Panc1 (cell line): ENCODE results near the gene ELL2. TPM values are rescaled to one million over a fixed set of nuclear protein-coding genes. Genes with fewer than 3 reads are reported as not detected.

ENCODE experiments used
- ATAC-seq: fragments of 200-7000 bp; cut with Tn5 transposase; 2 replicates; pipeline ENCODE4 v1.9.1; 2020; ENCODE audit warnings: mild to moderate bottlenecking, moderate library complexity
- BruUV-seq: library from RNA; stranded (reverse); fragments of 400-500 nt; replicated peaks from 2 replicates; lab custom pipeline; 2021; lab: Mats Ljungman, UMichigan
- CTCF ChIA-PET: fragments of 300-600 bp; sonication (Branson Sonifier 250); formaldehyde crosslinking; loops from one replicate; lab custom pipeline; 2022; ENCODE audit warnings: antibody characterized with exemption; lab: Charles Lee
- POLR2A ChIA-PET: fragments of 300-600 bp; sonication (Branson Sonifier 250); formaldehyde crosslinking; loops from one replicate; lab custom pipeline; 2022; ENCODE audit warnings: antibody characterized with exemption; lab: Charles Lee
- DNase-seq: peaks from one replicate; pipeline ENCODE4 v3.0.0-alpha.2; 2010; ENCODE audit warnings: low read depth, low spot score
- H3K27ac ChIP-seq: 2 replicates; pipeline ENCODE4 v1.5.1; 2011; ENCODE audit warnings: mild to moderate bottlenecking, low read length, inconsistent platforms
- H3K27me3 ChIP-seq: fragments of 200-500 bp; sonication (Bioruptor generic); 2 replicates; pipeline ENCODE4 v1.6.0; 2014; ENCODE audit warnings: low read length, inconsistent platforms; ENCODE audit not compliant: control insufficient read depth, insufficient read depth
- H3K36me3 ChIP-seq: fragments of 200-500 bp; sonication (Bioruptor generic); 2 replicates; pipeline ENCODE4 v1.5.1; 2014; ENCODE audit warnings: inconsistent platforms, mild to moderate bottlenecking, low read length, moderate library complexity; ENCODE audit not compliant: control insufficient read depth, insufficient read depth
- H3K4me1 ChIP-seq: 2 replicates; pipeline ENCODE4 v1.5.1; 2011; ENCODE audit warnings: inconsistent platforms, mild to moderate bottlenecking, low read length, moderate library complexity; ENCODE audit not compliant: control insufficient read depth, insufficient read depth
- H3K4me3 ChIP-seq, 2 experiments: 2 replicates each; pipeline ENCODE4 v1.5.1; 2011 to 2012; ENCODE audit warnings: low read depth in 2 of 2, low read length in 2 of 2, mild to moderate bottlenecking in 2 of 2, inconsistent platforms in 1 of 2, moderate library complexity in 1 of 2
- H3K9me3 ChIP-seq: fragments of 200-500 bp; sonication (Bioruptor generic); 2 replicates; pipeline ENCODE4 v1.5.1; 2014; ENCODE audit warnings: low read depth, mild to moderate bottlenecking, inconsistent platforms, low read length, moderate library complexity; ENCODE audit not compliant: control insufficient read depth, insufficient read depth
- POLR2AphosphoS5 ChIP-seq: IDR thresholded peaks from 2 replicates; pipeline ENCODE4 v1.6.1; 2012; ENCODE audit warnings: mild to moderate bottlenecking, low read depth, low read length, moderate library complexity
- SIN3A ChIP-seq: IDR thresholded peaks from 2 replicates; pipeline ENCODE4 v1.6.1; 2012; ENCODE audit warnings: low read depth, mild to moderate bottlenecking, low read length, moderate library complexity, borderline replicate concordance; ENCODE audit not compliant: insufficient read depth
- TCF7L2 ChIP-seq: IDR thresholded peaks from 2 replicates; pipeline ENCODE4 v1.6.1; 2011; ENCODE audit warnings: mild to moderate bottlenecking, low read depth, low read length, inconsistent platforms
- in situ Hi-C: cut with HindIII; loops from 2 replicates; pipeline ENCODE4 v1.10.0; 2016; ENCODE audit warnings: low sequenced_read_pairs, low pct_unique_long_range_greater_than_20kb
- intact Hi-C: fragments of 100-400 bp; cut with micrococcal nuclease; formaldehyde crosslinking; loops from one replicate; pipeline ENCODE4 v1.10.0; 2022; ENCODE audit not compliant: unreplicated experiment
- total RNA-seq: library from RNA; stranded (reverse); gene quantifications from one replicate; pipeline ENCODE4 v1.2.1, GENCODE V29; 2021; ENCODE audit not compliant: unreplicated experiment
- TF ChIP-seq, protein P1 (sequence below), 2 experiments: IDR thresholded peaks; 2 replicates each; pipeline ENCODE4 v1.6.1; 2011 to 2012; ENCODE audit warnings: low read depth in 2 of 2, control low read depth in 1 of 2, low read length in 1 of 2, mild to moderate bottlenecking in 1 of 2, moderate library complexity in 1 of 2; ENCODE audit not compliant: insufficient read depth in 1 of 2
- TF ChIP-seq, protein P2 (sequence below): fragments of 450-650 bp; IDR thresholded peaks from 2 replicates; pipeline ENCODE4 v1.5.1; 2017; ENCODE audit warnings: mild to moderate bottlenecking

The ELL2 gene
- total RNA-seq, 1 experiment from 2014 or later, result 68.5 TPM

DNA sequence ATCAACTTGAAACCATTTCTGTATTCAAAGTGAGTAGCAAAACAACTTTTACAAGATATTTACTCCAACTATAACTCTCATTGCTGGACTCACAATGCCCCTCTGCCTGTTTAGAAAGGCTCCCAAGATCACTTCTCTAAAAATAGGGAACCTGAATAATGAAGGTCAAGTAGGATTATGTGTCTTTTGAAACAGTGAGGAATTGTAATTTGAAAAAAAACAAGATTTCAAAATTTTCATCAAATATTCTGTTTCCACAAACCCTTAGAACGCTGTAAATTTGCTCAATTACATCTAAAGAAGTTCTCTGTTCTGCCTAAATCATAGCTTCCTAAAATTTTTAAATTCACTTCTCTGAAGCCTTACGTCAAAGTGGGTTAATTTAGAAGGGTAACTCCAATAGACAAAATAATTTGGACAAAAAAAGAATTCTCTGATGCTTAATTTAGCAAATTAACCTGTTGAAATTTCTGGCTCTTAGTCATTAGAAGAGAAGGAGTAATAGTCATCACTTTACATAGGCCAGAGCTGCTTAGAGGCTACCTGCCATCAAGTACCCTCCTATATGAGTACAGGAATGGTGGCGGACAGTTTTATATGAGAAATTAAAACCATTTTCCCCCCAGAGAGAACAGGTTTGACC lies 4.0 kb downstream of the ELL2 start:
- intact Hi-C loops, result loop anchor here (5.0 kb wide), 1 partner anchor 380 kb away; no protein-coding TSS in a partner anchor
- no TSS peak for BruUV-seq
- Histone ChIP-seq H3K36me3 (no peaks in the 10 kb centered on the region), H3K9me3 (no peaks in the 10 kb centered on the region), H3K27me3 (no peaks in the 10 kb centered on the region), H3K27ac (peak overlapping the region; percentile 94), H3K4me1 (peaks cover 37% of the 10 kb centered on the region), H3K4me3 (peak overlapping the region; percentile 98)
- in situ Hi-C loops, result no loop called here
- ChIA-PET POLR2A (interaction anchor here (0.6 kb wide), 1 partner anchor 140 kb away, joined by 3 read pairs; no protein-coding TSS in a partner anchor), CTCF (no interaction called here)
- ATAC-seq, result no peak
- TF ChIP-seq, protein P1, sequence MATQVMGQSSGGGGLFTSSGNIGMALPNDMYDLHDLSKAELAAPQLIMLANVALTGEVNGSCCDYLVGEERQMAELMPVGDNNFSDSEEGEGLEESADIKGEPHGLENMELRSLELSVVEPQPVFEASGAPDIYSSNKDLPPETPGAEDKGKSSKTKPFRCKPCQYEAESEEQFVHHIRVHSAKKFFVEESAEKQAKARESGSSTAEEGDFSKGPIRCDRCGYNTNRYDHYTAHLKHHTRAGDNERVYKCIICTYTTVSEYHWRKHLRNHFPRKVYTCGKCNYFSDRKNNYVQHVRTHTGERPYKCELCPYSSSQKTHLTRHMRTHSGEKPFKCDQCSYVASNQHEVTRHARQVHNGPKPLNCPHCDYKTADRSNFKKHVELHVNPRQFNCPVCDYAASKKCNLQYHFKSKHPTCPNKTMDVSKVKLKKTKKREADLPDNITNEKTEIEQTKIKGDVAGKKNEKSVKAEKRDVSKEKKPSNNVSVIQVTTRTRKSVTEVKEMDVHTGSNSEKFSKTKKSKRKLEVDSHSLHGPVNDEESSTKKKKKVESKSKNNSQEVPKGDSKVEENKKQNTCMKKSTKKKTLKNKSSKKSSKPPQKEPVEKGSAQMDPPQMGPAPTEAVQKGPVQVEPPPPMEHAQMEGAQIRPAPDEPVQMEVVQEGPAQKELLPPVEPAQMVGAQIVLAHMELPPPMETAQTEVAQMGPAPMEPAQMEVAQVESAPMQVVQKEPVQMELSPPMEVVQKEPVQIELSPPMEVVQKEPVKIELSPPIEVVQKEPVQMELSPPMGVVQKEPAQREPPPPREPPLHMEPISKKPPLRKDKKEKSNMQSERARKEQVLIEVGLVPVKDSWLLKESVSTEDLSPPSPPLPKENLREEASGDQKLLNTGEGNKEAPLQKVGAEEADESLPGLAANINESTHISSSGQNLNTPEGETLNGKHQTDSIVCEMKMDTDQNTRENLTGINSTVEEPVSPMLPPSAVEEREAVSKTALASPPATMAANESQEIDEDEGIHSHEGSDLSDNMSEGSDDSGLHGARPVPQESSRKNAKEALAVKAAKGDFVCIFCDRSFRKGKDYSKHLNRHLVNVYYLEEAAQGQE (IDR thresholded peaks at IDR 0.05; ENCODE audit: insufficient read depth in 1 of 2, low read depth in 2 of 2, low read length in 1 of 2), result no peak
- TF ChIP-seq, protein P2, sequence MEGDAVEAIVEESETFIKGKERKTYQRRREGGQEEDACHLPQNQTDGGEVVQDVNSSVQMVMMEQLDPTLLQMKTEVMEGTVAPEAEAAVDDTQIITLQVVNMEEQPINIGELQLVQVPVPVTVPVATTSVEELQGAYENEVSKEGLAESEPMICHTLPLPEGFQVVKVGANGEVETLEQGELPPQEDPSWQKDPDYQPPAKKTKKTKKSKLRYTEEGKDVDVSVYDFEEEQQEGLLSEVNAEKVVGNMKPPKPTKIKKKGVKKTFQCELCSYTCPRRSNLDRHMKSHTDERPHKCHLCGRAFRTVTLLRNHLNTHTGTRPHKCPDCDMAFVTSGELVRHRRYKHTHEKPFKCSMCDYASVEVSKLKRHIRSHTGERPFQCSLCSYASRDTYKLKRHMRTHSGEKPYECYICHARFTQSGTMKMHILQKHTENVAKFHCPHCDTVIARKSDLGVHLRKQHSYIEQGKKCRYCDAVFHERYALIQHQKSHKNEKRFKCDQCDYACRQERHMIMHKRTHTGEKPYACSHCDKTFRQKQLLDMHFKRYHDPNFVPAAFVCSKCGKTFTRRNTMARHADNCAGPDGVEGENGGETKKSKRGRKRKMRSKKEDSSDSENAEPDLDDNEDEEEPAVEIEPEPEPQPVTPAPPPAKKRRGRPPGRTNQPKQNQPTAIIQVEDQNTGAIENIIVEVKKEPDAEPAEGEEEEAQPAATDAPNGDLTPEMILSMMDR, result no peak
- TF ChIP-seq SIN3A, result no peak
- TF ChIP-seq POLR2AphosphoS5, result no peak
- no peak for TF ChIP-seq TCF7L2
- DNase-seq, result no peak

GRCh38 chr5:95956900-95957293 lies 4.8 kb downstream of the ELL2 start:
- no peak for DNase-seq
- in situ Hi-C loops (no loop called here), intact Hi-C loops (loop anchor here (5.0 kb wide), 1 partner anchor 380 kb away; no protein-coding TSS in a partner anchor)
- Histone ChIP-seq H3K27me3 (no peaks in the 10 kb centered on the region), H3K9me3 (no peaks in the 10 kb centered on the region), H3K27ac (peak overlapping the region; percentile 49; the same call in 1 of the 2 replicates), H3K36me3 (no peaks in the 10 kb centered on the region), H3K4me3 (peak overlapping the region; percentile 12 to 98; a peak in 3 of 4 replicates), H3K4me1 (peaks cover 37% of the 10 kb centered on the region)
- TF ChIP-seq, protein P2, result no peak
- TF ChIP-seq TCF7L2 (no peak), POLR2AphosphoS5 (no peak), SIN3A (no peak)
- TF ChIP-seq, protein P1 (IDR thresholded peaks at IDR 0.05; ENCODE audit: insufficient read depth in 1 of 2, low read depth in 2 of 2, low read length in 1 of 2), result no peak
- ChIA-PET CTCF (no interaction called here), POLR2A (no interaction called here)
- BruUV-seq, result no TSS peak
- ATAC-seq, result no peak
